ENCODE data around the gene BMP2K. TPM values are rescaled to one million over a fixed set of nuclear protein-coding genes. Genes with fewer than 3 reads are reported as not detected.

BMP2K gene
- total and polyA plus RNA-seq, 3 experiments from 2014 or later, result 1.6 to 20.7 (median 20.1) TPM

DNA sequence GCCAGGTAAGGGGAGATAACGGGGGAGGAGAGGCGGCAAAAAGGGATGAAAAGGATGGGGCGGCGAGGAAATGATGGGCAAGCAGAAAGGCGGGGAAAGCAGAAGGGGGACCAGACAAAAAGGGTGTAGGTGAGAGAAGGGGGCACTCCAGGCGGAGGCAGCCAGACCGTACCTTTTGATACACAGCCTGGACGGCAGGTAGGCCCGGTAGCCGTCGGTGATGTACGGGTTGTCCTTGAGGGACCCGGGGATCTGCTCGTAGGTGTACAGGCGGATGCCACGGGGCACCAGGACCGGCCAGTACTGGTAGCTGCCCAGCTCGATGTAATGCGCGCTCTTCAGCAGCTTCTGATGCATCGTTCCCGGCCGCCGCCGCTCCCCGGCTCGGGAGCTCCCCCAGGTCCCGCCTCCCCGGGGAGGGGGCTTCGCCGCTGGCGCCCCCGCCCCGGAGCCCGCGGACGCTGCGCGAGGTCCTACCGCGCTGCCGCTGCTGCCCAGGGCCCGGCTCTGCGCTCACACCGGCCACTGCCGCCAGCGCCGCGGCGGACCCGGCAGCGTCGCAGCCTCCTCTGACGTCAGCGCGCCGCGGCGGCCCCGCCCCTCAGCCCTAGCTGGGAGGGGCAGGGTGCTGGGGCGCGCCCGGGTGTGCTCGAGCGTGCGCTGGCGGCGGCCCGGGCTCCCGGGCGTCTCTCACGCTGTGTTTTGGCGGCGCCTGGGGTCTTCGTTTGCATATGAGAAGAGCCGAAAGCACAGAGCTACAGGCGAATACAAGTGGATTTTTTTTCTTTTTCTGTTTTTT, 162.9 kb downstream of the BMP2K start, which contains the start of gene PAQR3:
Gene PAQR3 (minus strand): TSS at position 571 of the 799 bp plus-strand sequence. CDS start 214 bp downstream, at position 357.
- peak within 1 kb of the TSS; percentile 64 to 99 (median 94) for H3K27ac Mint-ChIP-seq
- POLR2A ChIA-PET, result interaction anchor here (0.6 to 1.4 kb wide), 4 partner anchors 14 to 945 kb away, joined by 3 read pairs; no protein-coding TSS in a partner anchor
- H3K27me3 Mint-ChIP-seq, result peaks cover 1 to 12% of the 10 kb centered on the region in 2 donors
- Histone ChIP-seq H3K4me1 (ENCODE audit: insufficient read depth, low read length) (peaks cover 30% of the 10 kb centered on the region), H3K36me3 (ENCODE audit: insufficient read depth, low read length) (no peaks in the 10 kb centered on the region), H3K9me3 (ENCODE audit: low read length) (no peaks in the 10 kb centered on the region), H3K27ac (ENCODE audit: low read depth, low read length) (peak within 1 kb of the TSS; percentile 79), H3K27me3 (ENCODE audit: insufficient read depth, low read length, poor library complexity, severe bottlenecking) (no peaks in the 10 kb centered on the region), H3K4me3 (ENCODE audit: low read length) (peak within 1 kb of the TSS; percentile 85)
- H3K4me1 Mint-ChIP-seq, result peaks cover 32 to 54% (median 49%) of the 10 kb centered on the region in 3 donors
- peaks cover 0 to 11% (median 4%) of the 10 kb centered on the region in 3 donors for H3K36me3 Mint-ChIP-seq
- peak; percentile 77 to 88 (median 83) for DNase-seq
- CTCF ChIA-PET, result interaction anchor here (1.0 to 1.9 kb wide), 4 partner anchors 12 to 1239 kb away, joined by 3 to 22 read pairs (median 4); no protein-coding TSS in a partner anchor
- H3K4me3 Mint-ChIP-seq, result peak within 1 kb of the TSS; percentile 88 to 100 (median 94)
- H3K9me3 Mint-ChIP-seq, result no peaks in the 10 kb centered on the region

DNA sequence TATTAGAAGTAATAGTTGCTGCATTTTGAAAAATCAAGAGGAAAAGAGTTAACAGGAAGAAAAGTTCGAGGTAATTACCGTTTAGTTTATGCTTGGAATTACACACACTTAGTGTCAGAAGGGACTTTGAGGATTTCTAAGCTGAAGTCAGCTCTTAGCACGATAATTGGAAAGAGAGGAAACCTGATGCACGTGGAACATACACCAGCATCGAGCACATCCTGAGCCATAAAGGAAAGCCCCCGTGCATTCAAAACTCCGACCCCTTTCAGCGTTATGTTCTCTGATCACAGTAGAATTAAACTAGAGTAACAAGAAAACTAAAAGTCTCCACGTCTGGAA, 163.5 kb downstream of the BMP2K start:
- H3K4me3 ChIP-seq (ENCODE audit: low read length), result peak overlapping the region; percentile 75
- Mint-ChIP-seq H3K4me3 (peak overlapping the region; percentile 83 to 93 (median 85)), H3K36me3 (peaks cover 0 to 6% (median 2%) of the 10 kb centered on the region in 3 donors), H3K27ac (peak overlapping the region; percentile 25 to 90 (median 82)), H3K27me3 (peaks cover 4 to 12% of the 10 kb centered on the region in 2 donors), H3K4me1 (peaks cover 30 to 48% (median 44%) of the 10 kb centered on the region in 3 donors), H3K9me3 (no peaks in the 10 kb centered on the region)
- no peak for DNase-seq
- no peaks in the 10 kb centered on the region for H3K27me3 ChIP-seq (ENCODE audit: insufficient read depth, low read length, poor library complexity, severe bottlenecking)
- peak overlapping the region; percentile 79 for H3K27ac ChIP-seq (ENCODE audit: low read depth, low read length)
- no peaks in the 10 kb centered on the region for H3K36me3 ChIP-seq (ENCODE audit: insufficient read depth, low read length)
- CTCF ChIA-PET, result interaction anchor here (0.6 to 1.9 kb wide), 4 partner anchors 8 to 1239 kb away, joined by 3 to 22 read pairs (median 4); no protein-coding TSS in a partner anchor
- POLR2A ChIA-PET, result interaction anchor here (0.6 to 1.4 kb wide), 2 partner anchors 14 to 945 kb away, joined by 3 read pairs; no protein-coding TSS in a partner anchor
- H3K9me3 ChIP-seq (ENCODE audit: low read length), result no peaks in the 10 kb centered on the region
- peaks cover 30% of the 10 kb centered on the region for H3K4me1 ChIP-seq (ENCODE audit: insufficient read depth, low read length)

DNA sequence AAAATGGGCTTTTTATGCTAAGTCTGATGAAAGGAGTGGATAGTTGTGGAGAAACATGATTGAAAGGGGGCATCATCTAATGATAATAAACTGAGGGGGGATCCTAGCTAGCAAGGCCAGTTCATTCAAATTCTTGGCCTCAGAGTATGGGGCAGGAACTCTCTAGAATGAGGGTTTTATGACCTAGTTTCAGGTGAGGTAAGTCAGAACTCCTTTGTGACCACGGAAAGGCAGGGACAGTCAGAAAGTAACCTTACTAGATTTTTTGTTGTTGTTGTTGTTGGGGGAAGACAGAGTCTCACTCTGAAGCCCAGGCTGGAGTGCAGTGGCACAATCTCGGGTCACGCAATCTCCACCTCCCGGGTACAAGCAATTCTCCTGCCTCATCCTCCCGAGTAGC, 164.6 kb downstream of the BMP2K start:
- no peak overlapping the region for H3K27ac Mint-ChIP-seq
- Histone ChIP-seq H3K4me3 (ENCODE audit: low read length) (no peak overlapping the region), H3K36me3 (ENCODE audit: insufficient read depth, low read length) (no peaks in the 10 kb centered on the region), H3K27me3 (ENCODE audit: insufficient read depth, low read length, poor library complexity, severe bottlenecking) (no peaks in the 10 kb centered on the region), H3K9me3 (ENCODE audit: low read length) (no peaks in the 10 kb centered on the region), H3K27ac (ENCODE audit: low read depth, low read length) (no peak overlapping the region), H3K4me1 (ENCODE audit: insufficient read depth, low read length) (peaks cover 30% of the 10 kb centered on the region)
- POLR2A ChIA-PET, result no interaction called here
- no peaks in the 10 kb centered on the region for H3K9me3 Mint-ChIP-seq
- H3K27me3 Mint-ChIP-seq, result peaks cover 7 to 20% of the 10 kb centered on the region in 2 donors
- peaks cover 27 to 38% (median 33%) of the 10 kb centered on the region in 3 donors for H3K4me1 Mint-ChIP-seq
- DNase-seq, result no peak
- CTCF ChIA-PET, result no interaction called here
- H3K36me3 Mint-ChIP-seq, result peaks cover 0 to 4% (median 2%) of the 10 kb centered on the region in 3 donors
- no peak overlapping the region for H3K4me3 Mint-ChIP-seq

DNA sequence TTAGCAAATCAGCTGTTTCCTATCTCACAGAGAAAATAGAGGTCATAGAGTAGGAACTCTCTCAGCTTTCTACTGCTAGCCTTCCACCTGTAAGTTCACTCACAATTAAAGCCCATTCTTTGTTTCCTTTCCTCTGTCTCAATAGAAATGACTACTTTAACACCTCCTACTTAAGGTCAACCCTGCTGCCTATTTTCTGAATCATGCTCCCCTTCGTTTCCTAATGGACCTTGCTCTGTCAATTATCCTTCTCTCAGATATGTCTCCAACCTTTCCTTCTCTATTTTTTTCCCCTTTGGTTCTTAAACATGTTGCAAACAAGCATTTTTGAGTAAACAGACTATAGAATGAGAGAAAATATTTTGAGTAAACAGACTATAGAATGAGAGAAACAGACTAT, 168.2 kb downstream of the BMP2K start:
- no peaks in the 10 kb centered on the region for H3K9me3 ChIP-seq (ENCODE audit: low read length)
- H3K36me3 ChIP-seq (ENCODE audit: insufficient read depth, low read length), result no peaks in the 10 kb centered on the region
- ChIA-PET CTCF (no interaction called here), POLR2A (no interaction called here)
- H3K27ac ChIP-seq (ENCODE audit: low read depth, low read length), result no peak overlapping the region
- Mint-ChIP-seq H3K36me3 (no peaks in the 10 kb centered on the region), H3K4me1 (peaks cover 7% of the 10 kb centered on the region in 3 donors), H3K4me3 (no peak overlapping the region), H3K9me3 (no peaks in the 10 kb centered on the region), H3K27ac (no peak overlapping the region), H3K27me3 (peaks cover 21 to 52% of the 10 kb centered on the region in 2 donors)
- H3K4me3 ChIP-seq (ENCODE audit: low read length), result no peak overlapping the region
- H3K4me1 ChIP-seq (ENCODE audit: insufficient read depth, low read length), result peaks cover 9% of the 10 kb centered on the region
- no peak for DNase-seq
- H3K27me3 ChIP-seq (ENCODE audit: insufficient read depth, low read length, poor library complexity, severe bottlenecking), result peaks cover 10% of the 10 kb centered on the region

DNA sequence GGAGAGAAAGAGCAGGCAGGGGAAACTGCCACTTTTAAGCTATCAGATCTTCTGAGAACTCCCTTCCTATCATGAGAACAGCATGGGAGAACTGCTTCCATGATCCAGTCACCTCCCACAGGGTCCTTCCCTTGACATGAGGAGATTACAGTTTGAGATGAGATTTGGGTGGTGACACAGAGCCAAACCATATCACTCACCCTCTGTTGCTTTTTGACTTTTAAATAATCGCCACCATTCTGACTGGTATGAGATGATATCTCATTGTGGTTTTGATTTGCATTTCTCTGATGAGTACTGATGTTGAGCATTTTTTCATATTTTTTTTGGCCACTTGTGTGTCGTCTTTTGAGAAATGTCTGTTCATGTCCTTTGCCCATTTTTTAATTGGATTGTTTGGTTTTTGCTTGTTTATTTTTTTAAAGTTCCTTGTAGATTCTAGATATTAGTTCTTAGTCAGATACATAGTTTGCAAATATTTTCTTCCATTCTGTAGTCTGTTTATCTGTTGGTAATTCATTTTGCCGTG, 169.6 kb downstream of the BMP2K start:
- peaks cover 21 to 61% of the 10 kb centered on the region in 2 donors for H3K27me3 Mint-ChIP-seq

DNA sequence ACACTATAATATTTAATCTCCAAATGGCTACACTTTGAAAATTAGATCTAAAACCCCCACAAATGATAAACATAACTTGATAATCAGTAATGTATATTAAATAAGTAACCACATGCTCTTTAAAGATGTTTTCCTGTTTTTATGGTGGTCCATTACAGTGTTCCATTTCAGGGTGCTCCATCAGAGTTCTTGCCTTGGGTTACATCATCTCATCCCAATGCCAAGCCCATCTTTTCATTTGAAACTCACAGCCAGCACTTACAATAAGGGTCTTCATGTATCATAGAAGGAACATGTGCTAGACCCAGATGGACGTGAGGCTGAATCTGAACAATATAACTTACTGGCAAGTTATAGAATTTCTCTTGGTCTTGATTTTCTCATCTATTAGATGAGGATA, 173.6 kb downstream of the BMP2K start:
- ChIA-PET CTCF (no interaction called here), POLR2A (no interaction called here)
- Histone ChIP-seq H3K36me3 (ENCODE audit: insufficient read depth, low read length) (no peaks in the 10 kb centered on the region), H3K9me3 (ENCODE audit: low read length) (no peaks in the 10 kb centered on the region), H3K4me3 (ENCODE audit: low read length) (no peak overlapping the region), H3K4me1 (ENCODE audit: insufficient read depth, low read length) (no peaks in the 10 kb centered on the region), H3K27me3 (ENCODE audit: insufficient read depth, low read length, poor library complexity, severe bottlenecking) (peaks cover 10% of the 10 kb centered on the region), H3K27ac (ENCODE audit: low read depth, low read length) (no peak overlapping the region)
- Mint-ChIP-seq H3K36me3 (no peaks in the 10 kb centered on the region), H3K4me3 (no peak overlapping the region), H3K27me3 (peaks cover 21 to 63% of the 10 kb centered on the region in 2 donors), H3K9me3 (no peaks in the 10 kb centered on the region), H3K4me1 (peaks cover 0 to 4% (median 0%) of the 10 kb centered on the region in 3 donors), H3K27ac (no peak overlapping the region)
- DNase-seq, result no peak

More for the DNA sequence above, 169.6 kb downstream of the BMP2K start:
- H3K36me3 ChIP-seq (ENCODE audit: insufficient read depth, low read length), result no peaks in the 10 kb centered on the region
- no peaks in the 10 kb centered on the region for H3K9me3 ChIP-seq (ENCODE audit: low read length)
- no peaks in the 10 kb centered on the region for H3K4me1 ChIP-seq (ENCODE audit: insufficient read depth, low read length)
- H3K27me3 ChIP-seq (ENCODE audit: insufficient read depth, low read length, poor library complexity, severe bottlenecking), result peaks cover 10% of the 10 kb centered on the region
- Mint-ChIP-seq H3K36me3 (no peaks in the 10 kb centered on the region), H3K4me3 (no peak overlapping the region), H3K4me1 (no peaks in the 10 kb centered on the region), H3K27ac (no peak overlapping the region), H3K9me3 (no peaks in the 10 kb centered on the region)
- POLR2A ChIA-PET, result no interaction called here
- no peak overlapping the region for H3K27ac ChIP-seq (ENCODE audit: low read depth, low read length)
- no peak for DNase-seq
- no peak overlapping the region for H3K4me3 ChIP-seq (ENCODE audit: low read length)
- CTCF ChIA-PET, result no interaction called here

DNA sequence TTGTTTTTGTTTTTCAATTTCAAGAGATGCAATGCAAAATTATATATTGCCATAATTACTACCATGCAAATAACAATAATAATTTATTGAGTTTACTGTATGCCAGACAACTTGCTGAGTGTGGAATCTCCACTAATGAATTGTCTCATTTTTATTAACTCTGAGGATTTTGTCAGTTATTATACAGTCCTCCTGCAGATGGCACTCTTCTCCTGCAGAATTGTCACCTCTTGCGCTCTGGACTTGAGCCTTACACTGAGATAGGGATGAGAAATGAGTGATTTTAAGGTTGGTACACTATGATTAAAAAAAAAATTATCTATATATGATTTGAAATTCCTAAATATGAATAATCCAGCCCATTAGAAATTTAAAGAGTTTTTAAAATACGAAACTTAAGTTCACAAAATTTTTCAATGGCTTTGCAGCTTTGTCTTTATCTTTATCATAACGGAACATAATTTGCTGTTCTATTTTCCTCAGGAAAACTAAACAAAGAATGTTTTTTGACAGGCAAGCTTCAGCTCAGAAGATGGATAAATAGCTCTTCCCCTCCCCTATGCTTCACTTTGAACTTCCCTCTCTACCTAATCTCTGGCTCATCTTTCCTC, 175.8 kb downstream of the BMP2K start:
- CTCF ChIA-PET, result interaction anchor here (1.4 to 3.1 kb wide), 4 partner anchors 10 to 1264 kb away, joined by 5 to 22 read pairs (median 6); partner anchors contain the start of gene PAQR3
- Mint-ChIP-seq H3K9me3 (no peaks in the 10 kb centered on the region), H3K4me1 (peaks cover 0 to 4% (median 0%) of the 10 kb centered on the region in 3 donors), H3K4me3 (no peak overlapping the region), H3K27me3 (peaks cover 11 to 43% of the 10 kb centered on the region in 2 donors), H3K27ac (no peak overlapping the region), H3K36me3 (peaks cover 0 to 1% (median 0%) of the 10 kb centered on the region in 3 donors)
- Histone ChIP-seq H3K9me3 (ENCODE audit: low read length) (no peaks in the 10 kb centered on the region), H3K27me3 (ENCODE audit: insufficient read depth, low read length, poor library complexity, severe bottlenecking) (peaks cover 10% of the 10 kb centered on the region), H3K4me1 (ENCODE audit: insufficient read depth, low read length) (no peaks in the 10 kb centered on the region), H3K4me3 (ENCODE audit: low read length) (no peak overlapping the region), H3K27ac (ENCODE audit: low read depth, low read length) (no peak overlapping the region), H3K36me3 (ENCODE audit: insufficient read depth, low read length) (no peaks in the 10 kb centered on the region)
- DNase-seq, result peak in 3 of 5 donors; percentile 26 to 52 (median 34)
- POLR2A ChIA-PET, result no interaction called here

Measured in CD8-positive, alpha-beta memory T cell (primary cell).